MM.1S (cell line): Measurements from ENCODE around the gene MCM7.
A peak's percentile ranks its signal among the peaks of the same experiment; 100 is the strongest.
"Not testable (repeated sequence)": the region's sequence is repeated elsewhere in the genome, so short reads cannot be mapped to it uniquely, and the experiment has no call there.

Experiments used
- DNase-seq: peaks from one replicate; pipeline ENCODE4 v3.0.0-alpha.2; 2015
- H2AFZ ChIP-seq: fragments of 300-600 bp; sonication (generic); 2 replicates; pipeline ENCODE4 v1.6.0; 2016; ENCODE audit warnings: antibody characterized with exemption, low read length
- H3F3A ChIP-seq: fragments of 300-600 bp; sonication (generic); 2 replicates; pipeline ENCODE4 v1.6.1; 2016; ENCODE audit warnings: mild to moderate bottlenecking, antibody characterized with exemption, low read length, moderate library complexity, mixed read lengths; ENCODE audit not compliant: insufficient read depth
- H3K27ac ChIP-seq: fragments of 300-600 bp; sonication (generic); 2 replicates; pipeline ENCODE4 v1.5.1; 2016; ENCODE audit warnings: mild to moderate bottlenecking, low read length
- H3K27me3 ChIP-seq: fragments of 300-600 bp; sonication (generic); replicated peaks from 2 replicates; pipeline ENCODE4 v1.6.0; 2016; ENCODE audit warnings: low read length; ENCODE audit not compliant: insufficient read depth
- H3K36me3 ChIP-seq: fragments of 300-600 bp; sonication (generic); replicated peaks from 2 replicates; pipeline ENCODE4 v1.6.1; 2016; ENCODE audit warnings: mild to moderate bottlenecking, low read length, mixed read lengths; ENCODE audit not compliant: insufficient read depth
- H3K4me1 ChIP-seq: fragments of 300-600 bp; sonication (generic); 2 replicates; pipeline ENCODE4 v1.6.1; 2016; ENCODE audit warnings: low read length, mixed read lengths
- H3K4me2 ChIP-seq: fragments of 300-600 bp; sonication (generic); 2 replicates; pipeline ENCODE4 v1.6.0; 2016; ENCODE audit warnings: low read depth, low read length
- H3K4me3 ChIP-seq: fragments of 300-600 bp; sonication (generic); 2 replicates; pipeline ENCODE4 v1.5.1; 2016; ENCODE audit warnings: low read length, mixed read lengths
- H3K79me2 ChIP-seq: fragments of 300-600 bp; sonication (generic); 2 replicates; pipeline ENCODE4 v1.6.1; 2016; ENCODE audit warnings: mixed run types, low read length, mixed read lengths
- H3K9ac ChIP-seq: fragments of 300-600 bp; sonication (generic); 2 replicates; pipeline ENCODE4 v1.6.1; 2016; ENCODE audit warnings: low read length, mixed read lengths
- H3K9me2 ChIP-seq: fragments of 300-600 bp; sonication (generic); replicated peaks from 2 replicates; pipeline ENCODE4 v1.6.1; 2016; ENCODE audit warnings: mild to moderate bottlenecking, low read length, mixed read lengths; ENCODE audit not compliant: insufficient read depth
- H3K9me3 ChIP-seq: fragments of 300-600 bp; sonication (generic); replicated peaks from 2 replicates; pipeline ENCODE4 v1.6.1; 2016; ENCODE audit warnings: mild to moderate bottlenecking, low read length, mixed read lengths; ENCODE audit not compliant: insufficient read depth
- H4K20me1 ChIP-seq: fragments of 300-600 bp; sonication (generic); 2 replicates; pipeline ENCODE4 v1.6.1; 2016; ENCODE audit warnings: mild to moderate bottlenecking, low read length, moderate library complexity, mixed read lengths; ENCODE audit not compliant: insufficient read depth
- CTCF ChIP-seq: fragments of 300-600 bp; sonication (generic); IDR thresholded peaks from 2 replicates; pipeline ENCODE4 v1.5.1; 2016; ENCODE audit warnings: antibody characterized with exemption, low read length, mixed read lengths
- EZH2 ChIP-seq: fragments of 300-600 bp; sonication (generic); optimal IDR thresholded peaks from 2 replicates; pipeline ENCODE3; 2017; ENCODE audit warnings: low read depth, mild to moderate bottlenecking, antibody characterized with exemption, low read length, mixed read lengths
- EZH2phosphoT487 ChIP-seq: fragments of 300-600 bp; sonication (generic); IDR thresholded peaks from 2 replicates; pipeline ENCODE4 v1.6.1; 2018; ENCODE audit warnings: antibody characterized with exemption, low read length

The MCM7 gene

GRCh38 chr7:100147278-100147677, 46.1 kb upstream of the MCM7 start:
- no peak overlapping the region for H3K4me3 ChIP-seq
- no peak overlapping the region for H3K4me2 ChIP-seq
- H3K27ac ChIP-seq: no peak overlapping the region
- H3F3A ChIP-seq: peaks cover 14% of the 10 kb centered on the region; the same call in 1 of the 2 replicates
- no peak overlapping the region for H2AFZ ChIP-seq
- H3K9me3 ChIP-seq: no peaks in the 10 kb centered on the region
- H3K79me2 ChIP-seq: peaks cover 18% of the 10 kb centered on the region
- TF ChIP-seq CTCF (no peak), EZH2 (no peak), EZH2phosphoT487 (no peak)
- no peaks in the 10 kb centered on the region for H3K27me3 ChIP-seq
- no peak overlapping the region for H3K9ac ChIP-seq
- no peaks in the 10 kb centered on the region for H3K36me3 ChIP-seq
- peaks cover 10% of the 10 kb centered on the region for H3K4me1 ChIP-seq
- H4K20me1 ChIP-seq: no peaks in the 10 kb centered on the region
- no peak for DNase-seq
- H3K9me2 ChIP-seq: no peaks in the 10 kb centered on the region

GRCh38 chr7:100146350-100146749, 45.2 kb upstream of the MCM7 start:
- H3K27me3 ChIP-seq, H2AFZ ChIP-seq, DNase-seq, H4K20me1 ChIP-seq, H3K9me3 ChIP-seq, H3K9ac ChIP-seq, H3K4me2 ChIP-seq, H3K9me2 ChIP-seq, H3K36me3 ChIP-seq, H3K27ac ChIP-seq, H3K4me3 ChIP-seq: not testable (repeated sequence)
- Histone ChIP-seq H3K4me1 (peaks cover 13% of the 10 kb centered on the region), H3F3A (peaks cover 14% of the 10 kb centered on the region; the same call in 1 of the 2 replicates), H3K79me2 (peaks cover 18% of the 10 kb centered on the region)

- H3K9me2 ChIP-seq: no peaks in the 10 kb centered on the region
- H3K9me3 ChIP-seq: no peaks in the 10 kb centered on the region
- DNase-seq: no peak
- H3K79me2 ChIP-seq: no peaks in the 10 kb centered on the region
- H3K4me3 ChIP-seq: no peak overlapping the region
- H3K4me2 ChIP-seq: no peak overlapping the region
- no peaks in the 10 kb centered on the region for H3F3A ChIP-seq
- TF ChIP-seq EZH2 (no peak), EZH2phosphoT487 (no peak), CTCF (no peak)
- no peaks in the 10 kb centered on the region for H4K20me1 ChIP-seq
- H3K9ac ChIP-seq: no peak overlapping the region
- no peaks in the 10 kb centered on the region for H3K27me3 ChIP-seq
- no peaks in the 10 kb centered on the region for H3K36me3 ChIP-seq
- H2AFZ ChIP-seq: no peak overlapping the region
- peaks cover 3% of the 10 kb centered on the region; the same call in 1 of the 2 replicates for H3K4me1 ChIP-seq
- H3K27ac ChIP-seq: no peak overlapping the region
These were observed 41.3 kb upstream of the MCM7 start for GRCh38 chr7:100142461-100142860.

DNA sequence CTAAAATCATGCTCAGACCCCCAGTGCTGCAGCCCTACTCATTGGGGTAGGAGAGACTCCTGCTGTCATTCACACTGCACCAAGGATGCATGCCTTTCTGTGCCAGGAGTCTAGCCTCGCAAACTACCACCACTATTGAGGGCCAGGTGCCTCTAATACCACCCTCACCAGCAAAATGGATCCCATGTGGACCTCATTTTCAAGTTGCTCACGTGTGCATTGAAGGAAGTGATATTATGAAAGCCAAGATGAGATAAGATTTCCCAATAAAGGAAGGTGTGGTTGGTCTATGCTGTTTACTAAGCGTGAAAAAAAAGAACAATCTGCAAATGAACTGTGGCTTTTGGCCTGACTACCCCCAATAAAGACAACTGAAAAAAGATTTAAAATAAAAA, 40.4 kb upstream of the MCM7 start:
- Histone ChIP-seq H3K9me2 (no peaks in the 10 kb centered on the region), H3K4me1 (peaks cover 3% of the 10 kb centered on the region; the same call in 1 of the 2 replicates), H3K27ac (no peak overlapping the region), H3K27me3 (no peaks in the 10 kb centered on the region), H3K9ac (no peak overlapping the region), H3F3A (no peaks in the 10 kb centered on the region), H4K20me1 (no peaks in the 10 kb centered on the region), H3K79me2 (no peaks in the 10 kb centered on the region), H3K4me3 (no peak overlapping the region), H3K36me3 (no peaks in the 10 kb centered on the region), H3K9me3 (no peaks in the 10 kb centered on the region), H2AFZ (0 out of 2 replicates have a peak overlapping the region, but pooled peaks have one; percentile 34), H3K4me2 (no peak overlapping the region)
- DNase-seq: no peak
- no peak for TF ChIP-seq EZH2phosphoT487
- no peak for TF ChIP-seq CTCF
- no peak for TF ChIP-seq EZH2
